Naive thymus-derived CD4-positive, alpha-beta T cell (primary cell): ENCODE data around the gene HTR3E. TPM values are rescaled to one million over a fixed set of nuclear protein-coding genes. Genes with fewer than 3 reads are reported as not detected.

Experiments
- ATAC-seq: fragments of 150-1000 bp; cut with Tn5 transposase; 2 replicates; pipeline ENCODE4 v1.10.0; 2021; ENCODE audit warnings: mild to moderate bottlenecking, moderate library complexity
- CTCF ChIA-PET: fragments of 350-600 bp; sonication (Branson Sonifier 250); formaldehyde crosslinking; loops from one replicate; lab custom pipeline; 2021; ENCODE audit warnings: antibody characterized with exemption; lab: Charles Lee
- POLR2A ChIA-PET: fragments of 350-600 bp; sonication (Branson Sonifier 250); formaldehyde crosslinking; loops from one replicate; lab custom pipeline; 2021; ENCODE audit warnings: antibody characterized with exemption, inconsistent platforms; lab: Charles Lee
- DNase-seq, 9 donors: peaks; one replicate each; pipeline versions ENCODE4 v3.0.0 to v3.0.0-alpha.2; 2020 to 2022; ENCODE audit warnings: mixed read lengths in 1 of 9
- H3K27ac ChIP-seq: one replicate; pipeline ENCODE4 v1.7.0; 2013; ENCODE audit warnings: mild to moderate bottlenecking, low read depth, low read length, moderate library complexity
- H3K27me3 ChIP-seq, 2 donors: one replicate each; pipeline ENCODE4 v1.7.0; 2013; ENCODE audit warnings: low read length in 2 of 2, mild to moderate bottlenecking in 2 of 2, moderate library complexity in 2 of 2; ENCODE audit not compliant: control insufficient read depth in 2 of 2, insufficient read depth in 2 of 2
- H3K36me3 ChIP-seq, 3 experiments: 1 replicate in 2 of 3; 2 replicates in 1 of 3; pipeline ENCODE4 v1.7.0; 2013; ENCODE audit warnings: low read length in 3 of 3, mild to moderate bottlenecking in 3 of 3, moderate library complexity in 1 of 3; ENCODE audit not compliant: insufficient read depth in 3 of 3, control insufficient read depth in 2 of 3
- H3K4me1 ChIP-seq, 2 donors: one replicate each; pipeline ENCODE4 v1.7.0; 2013; ENCODE audit warnings: low read length in 2 of 2, mild to moderate bottlenecking in 2 of 2, moderate library complexity in 1 of 2; ENCODE audit not compliant: control insufficient read depth in 2 of 2, insufficient read depth in 2 of 2
- H3K4me3 ChIP-seq: 2 replicates; pipeline ENCODE4 v1.7.0; 2013; ENCODE audit warnings: mild to moderate bottlenecking, low read length
- H3K9me3 ChIP-seq, 3 experiments: 1 replicate in 2 of 3; 2 replicates in 1 of 3; pipeline ENCODE4 v1.7.0; 2013; ENCODE audit warnings: low read length in 3 of 3; ENCODE audit not compliant: control insufficient read depth in 2 of 3
- H3K27ac Mint-ChIP-seq, 9 donors: one replicate each; pipeline ENCODE4 v1.8.0; 2020 to 2022; ENCODE audit warnings: mixed read lengths in 9 of 9, mild to moderate bottlenecking in 8 of 9, moderate library complexity in 5 of 9, inconsistent platforms in 2 of 9
- H3K27me3 Mint-ChIP-seq, 5 donors: one replicate each; pipeline ENCODE4 v1.8.0; 2021 to 2022; ENCODE audit warnings: mixed read lengths in 5 of 5, mild to moderate bottlenecking in 1 of 5
- H3K36me3 Mint-ChIP-seq, 5 donors: one replicate each; pipeline ENCODE4 v1.8.0; 2020 to 2022; ENCODE audit warnings: mixed read lengths in 5 of 5, mild to moderate bottlenecking in 3 of 5, inconsistent platforms in 1 of 5
- H3K4me1 Mint-ChIP-seq, 7 donors: one replicate each; pipeline ENCODE4 v1.8.0; 2020 to 2022; ENCODE audit warnings: mixed read lengths in 7 of 7, mild to moderate bottlenecking in 3 of 7, inconsistent platforms in 1 of 7
- H3K4me3 Mint-ChIP-seq, 10 donors: one replicate each; pipeline ENCODE4 v1.8.0; 2020 to 2022; ENCODE audit warnings: mild to moderate bottlenecking in 10 of 10, mixed read lengths in 10 of 10, moderate library complexity in 6 of 10, inconsistent platforms in 2 of 10
- H3K9me3 Mint-ChIP-seq, 11 donors: one replicate each; pipeline ENCODE4 v1.8.0; 2020 to 2022; ENCODE audit warnings: mixed read lengths in 11 of 11, mild to moderate bottlenecking in 4 of 11, inconsistent platforms in 1 of 11, moderate library complexity in 1 of 11
- intact Hi-C, 2 donors: fragments of 100-400 bp; cut with micrococcal nuclease; formaldehyde crosslinking; loops; one replicate each; pipeline ENCODE4 v1.15.1; 2023
- polyA plus RNA-seq, 2 donors: library from polyadenylated mRNA; unstranded; fragments of 300-500 nt; fragmentation: Illumina TruSeq; gene quantifications; one replicate each; pipeline ENCODE4 v1.2.3, GENCODE V29; 2021
- total RNA-seq, 6 experiments: library from RNA in 5 of 6; stranded (reverse) in 5 of 6; gene quantifications; 1 replicate in 5 of 6; 2 replicates in 1 of 6; pipeline ENCODE4 v1.2.3 and lab custom pipeline; 2021 to 2026

The HTR3E gene
- not detected for total RNA-seq
- polyA plus RNA-seq, result not detected
- not detected for total RNA-seq (lab: John Stamatoyannopoulos, UW)

GRCh38 chr3:184096811-184097383, at the start of gene HTR3E:
HTR3E (plus strand) TSS chr3:184097064; CDS start chr3:184097530, 466 bp downstream.
- H3K9me3 ChIP-seq, result peaks cover 0 to 4% (median 0%) of the 10 kb centered on the region in 3 experiments
- DNase-seq (no peak), ATAC-seq (no peak)
- H3K36me3 ChIP-seq, result no peaks in the 10 kb centered on the region
- ChIA-PET CTCF (no interaction called here), POLR2A (no interaction called here)
- Mint-ChIP-seq H3K36me3 (peaks cover 0 to 6% (median 0%) of the 10 kb centered on the region in 5 donors), H3K9me3 (peaks cover 0 to 22% (median 12%) of the 10 kb centered on the region in 11 donors), H3K4me3 (no peak within 1 kb of the TSS), H3K4me1 (no peaks in the 10 kb centered on the region), H3K27ac (no peak within 1 kb of the TSS), H3K27me3 (peaks cover 0 to 16% (median 11%) of the 10 kb centered on the region in 5 donors)
- H3K4me1 ChIP-seq, result no peaks in the 10 kb centered on the region
- intact Hi-C loops, result no loop called here
- H3K27me3 ChIP-seq, result no peaks in the 10 kb centered on the region
- no peak within 1 kb of the TSS for H3K27ac ChIP-seq
- H3K4me3 ChIP-seq, result no peak within 1 kb of the TSS

- Histone ChIP-seq H3K4me3 (no peak overlapping the region), H3K27me3 (no peaks in the 10 kb centered on the region), H3K9me3 (no peaks in the 10 kb centered on the region), H3K36me3 (no peaks in the 10 kb centered on the region), H3K27ac (no peak overlapping the region), H3K4me1 (no peaks in the 10 kb centered on the region)
- H3K4me1 Mint-ChIP-seq, result peaks cover 0 to 5% (median 0%) of the 10 kb centered on the region in 7 donors
- intact Hi-C loops, result no loop called here
- DNase-seq, result no peak
- CTCF ChIA-PET, result interaction anchor here (0.6 kb wide), 1 partner anchor 39 kb away, joined by 4 read pairs; no protein-coding TSS in a partner anchor
- H3K9me3 Mint-ChIP-seq, result no peaks in the 10 kb centered on the region
- H3K4me3 Mint-ChIP-seq, result no peak overlapping the region
- ATAC-seq, result no peak
- H3K36me3 Mint-ChIP-seq, result no peaks in the 10 kb centered on the region
- POLR2A ChIA-PET, result no interaction called here
- no peak overlapping the region for H3K27ac Mint-ChIP-seq
- H3K27me3 Mint-ChIP-seq, result peaks cover 0 to 18% (median 12%) of the 10 kb centered on the region in 5 donors
Measured at GRCh38 chr3:184050217-184050847, 46.5 kb upstream of the HTR3E start.

- POLR2A ChIA-PET, result no interaction called here
- Histone ChIP-seq H3K9me3 (no peaks in the 10 kb centered on the region), H3K27me3 (no peaks in the 10 kb centered on the region), H3K4me3 (no peak within 1 kb of the TSS), H3K4me1 (no peaks in the 10 kb centered on the region), H3K27ac (no peak within 1 kb of the TSS), H3K36me3 (no peaks in the 10 kb centered on the region)
- CTCF ChIA-PET, result no interaction called here
- intact Hi-C loops, result no loop called here
- H3K27ac Mint-ChIP-seq, result no peak within 1 kb of the TSS
- no peak for ATAC-seq
- H3K4me1 Mint-ChIP-seq, result peaks cover 0 to 5% (median 0%) of the 10 kb centered on the region in 7 donors
- no peak for DNase-seq
- peaks cover 0 to 22% (median 12%) of the 10 kb centered on the region in 5 donors for H3K27me3 Mint-ChIP-seq
- H3K36me3 Mint-ChIP-seq, result no peaks in the 10 kb centered on the region
- H3K4me3 Mint-ChIP-seq, result no peak within 1 kb of the TSS
- H3K9me3 Mint-ChIP-seq, result no peaks in the 10 kb centered on the region
Measured at GRCh38 chr3:184052767-184053166, 44.1 kb upstream of the HTR3E start, which contains the start of gene HTR3C. HTR3C (plus strand) TSS chr3:184053047; CDS start chr3:184053081, 34 bp downstream.

GRCh38 chr3:184058029-184058428, 38.8 kb upstream of the HTR3E start:
- ChIA-PET POLR2A (no interaction called here), CTCF (interaction anchor here (0.9 kb wide), 1 partner anchor 10 kb away, joined by 4 read pairs; no protein-coding TSS in a partner anchor)
- Mint-ChIP-seq H3K4me3 (no peak overlapping the region), H3K9me3 (no peaks in the 10 kb centered on the region), H3K36me3 (no peaks in the 10 kb centered on the region), H3K27ac (no peak overlapping the region), H3K27me3 (peaks cover 0 to 13% (median 0%) of the 10 kb centered on the region in 5 donors), H3K4me1 (peaks cover 0 to 2% (median 0%) of the 10 kb centered on the region in 7 donors)
- no peak overlapping the region for H3K27ac ChIP-seq
- DNase-seq, result no peak
- H3K27me3 ChIP-seq, result no peaks in the 10 kb centered on the region
- H3K36me3 ChIP-seq, result no peaks in the 10 kb centered on the region
- H3K9me3 ChIP-seq, result no peaks in the 10 kb centered on the region
- ATAC-seq, result no peak
- no peaks in the 10 kb centered on the region for H3K4me1 ChIP-seq
- no peak overlapping the region for H3K4me3 ChIP-seq
- intact Hi-C loops, result no loop called here

DNA sequence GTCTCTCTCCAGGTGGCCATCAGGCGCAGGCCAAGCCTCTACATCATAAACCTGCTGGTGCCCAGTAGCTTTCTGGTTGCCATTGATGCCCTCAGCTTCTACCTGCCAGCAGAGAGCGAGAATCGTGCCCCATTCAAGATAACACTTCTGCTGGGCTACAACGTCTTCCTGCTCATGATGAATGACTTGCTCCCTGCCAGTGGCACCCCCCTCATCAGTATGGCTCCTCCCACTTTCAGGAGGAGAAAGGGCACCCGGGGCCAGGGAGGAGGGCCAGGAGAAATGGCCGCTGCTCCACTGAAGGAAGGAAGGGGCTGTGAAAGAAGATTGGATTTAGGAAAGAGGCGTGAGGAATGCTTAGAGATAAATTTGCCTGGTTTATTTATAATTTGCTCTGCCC, 37.4 kb upstream of the HTR3E start:
- intact Hi-C loops, result no loop called here
- Mint-ChIP-seq H3K4me3 (no peak overlapping the region), H3K27ac (no peak overlapping the region), H3K9me3 (no peaks in the 10 kb centered on the region), H3K27me3 (peaks cover 0 to 13% (median 3%) of the 10 kb centered on the region in 5 donors), H3K36me3 (no peaks in the 10 kb centered on the region), H3K4me1 (no peaks in the 10 kb centered on the region)
- H3K27ac ChIP-seq, result no peak overlapping the region
- ChIA-PET CTCF (no interaction called here), POLR2A (no interaction called here)
- no peaks in the 10 kb centered on the region for H3K27me3 ChIP-seq
- no peaks in the 10 kb centered on the region for H3K4me1 ChIP-seq
- DNase-seq, result no peak
- H3K9me3 ChIP-seq, result no peaks in the 10 kb centered on the region
- no peak for ATAC-seq
- no peaks in the 10 kb centered on the region for H3K36me3 ChIP-seq
- H3K4me3 ChIP-seq, result no peak overlapping the region

DNA sequence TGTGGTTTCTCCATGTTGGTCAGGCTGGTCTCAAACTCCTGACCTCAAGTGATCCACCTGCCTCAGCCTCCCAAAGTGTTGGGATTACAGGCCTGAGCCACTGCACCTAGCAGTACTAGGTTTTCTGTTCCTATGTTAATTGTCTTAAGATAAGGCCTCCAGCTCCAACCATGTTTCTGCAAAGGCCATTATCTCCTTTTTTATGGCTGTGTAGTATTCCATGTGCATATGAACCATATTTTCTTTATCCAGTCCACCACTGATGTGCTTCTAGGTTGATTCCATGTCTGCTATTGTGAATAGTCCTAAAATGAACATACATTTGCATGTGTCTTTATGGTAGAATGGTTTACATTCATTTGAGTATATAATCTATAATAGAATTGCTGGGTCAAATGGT, 34.2 kb upstream of the HTR3E start:
- CTCF ChIA-PET, result no interaction called here
- H3K4me1 Mint-ChIP-seq, result peaks cover 0 to 2% (median 0%) of the 10 kb centered on the region in 7 donors

More for the DNA sequence above, 34.2 kb upstream of the HTR3E start:
- Mint-ChIP-seq H3K36me3 (no peaks in the 10 kb centered on the region), H3K27ac (no peak overlapping the region), H3K27me3 (peaks cover 0 to 9% (median 0%) of the 10 kb centered on the region in 5 donors), H3K4me3 (no peak overlapping the region), H3K9me3 (no peaks in the 10 kb centered on the region)
- no peaks in the 10 kb centered on the region for H3K27me3 ChIP-seq
- intact Hi-C loops, result no loop called here
- no peak for DNase-seq
- H3K4me1 ChIP-seq, result no peaks in the 10 kb centered on the region
- H3K27ac ChIP-seq, result no peak overlapping the region
- POLR2A ChIA-PET, result no interaction called here
- no peak overlapping the region for H3K4me3 ChIP-seq
- no peak for ATAC-seq
- H3K9me3 ChIP-seq, result no peaks in the 10 kb centered on the region
- H3K36me3 ChIP-seq, result no peaks in the 10 kb centered on the region
